ENCODE data around the gene HYLS1.

DNA sequence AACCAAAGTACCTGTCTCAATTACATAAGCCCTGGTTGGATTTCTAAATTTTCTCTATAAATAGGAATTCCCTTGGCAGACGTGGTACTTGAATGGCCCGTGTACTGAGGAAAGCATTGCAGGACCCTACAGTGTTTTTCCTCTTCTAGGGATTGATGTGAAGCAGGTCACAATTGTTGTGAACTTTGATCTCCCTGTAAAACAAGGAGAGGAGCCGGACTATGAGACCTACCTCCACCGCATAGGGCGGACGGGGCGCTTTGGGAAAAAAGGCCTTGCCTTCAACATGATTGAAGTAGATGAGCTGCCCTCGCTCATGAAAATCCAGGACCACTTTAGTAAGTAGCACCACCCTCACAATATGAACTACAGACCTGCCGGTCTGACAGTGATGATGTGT, 33.6 kb downstream of the HYLS1 start:
- TF ChIP-seq, protein P1, sequence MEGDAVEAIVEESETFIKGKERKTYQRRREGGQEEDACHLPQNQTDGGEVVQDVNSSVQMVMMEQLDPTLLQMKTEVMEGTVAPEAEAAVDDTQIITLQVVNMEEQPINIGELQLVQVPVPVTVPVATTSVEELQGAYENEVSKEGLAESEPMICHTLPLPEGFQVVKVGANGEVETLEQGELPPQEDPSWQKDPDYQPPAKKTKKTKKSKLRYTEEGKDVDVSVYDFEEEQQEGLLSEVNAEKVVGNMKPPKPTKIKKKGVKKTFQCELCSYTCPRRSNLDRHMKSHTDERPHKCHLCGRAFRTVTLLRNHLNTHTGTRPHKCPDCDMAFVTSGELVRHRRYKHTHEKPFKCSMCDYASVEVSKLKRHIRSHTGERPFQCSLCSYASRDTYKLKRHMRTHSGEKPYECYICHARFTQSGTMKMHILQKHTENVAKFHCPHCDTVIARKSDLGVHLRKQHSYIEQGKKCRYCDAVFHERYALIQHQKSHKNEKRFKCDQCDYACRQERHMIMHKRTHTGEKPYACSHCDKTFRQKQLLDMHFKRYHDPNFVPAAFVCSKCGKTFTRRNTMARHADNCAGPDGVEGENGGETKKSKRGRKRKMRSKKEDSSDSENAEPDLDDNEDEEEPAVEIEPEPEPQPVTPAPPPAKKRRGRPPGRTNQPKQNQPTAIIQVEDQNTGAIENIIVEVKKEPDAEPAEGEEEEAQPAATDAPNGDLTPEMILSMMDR (IDR thresholded peaks at IDR 0.05) = no peak
- no peak for TF ChIP-seq POLR2A (IDR thresholded peaks at IDR 0.05)
- no peak for TF ChIP-seq POLR2AphosphoS5 (IDR thresholded peaks at IDR 0.05; ENCODE audit: insufficient read depth in 1 of 2, low read depth in 1 of 2)
